ENCODE data around the gene JUNB.
A peak's percentile ranks its signal among the peaks of the same experiment; 100 is the strongest.

JUNB gene

GRCh38 chr19:12777217-12778016, 13.9 kb upstream of the JUNB start:
- DNase-seq, result peak; percentile 91
- Mint-ChIP-seq H3K9me3 (no peaks in the 10 kb centered on the region), H3K4me3 (peak overlapping the region; percentile 85), H3K27ac (no peak overlapping the region), H3K27me3 (ENCODE audit: low read depth, poor library complexity) (peaks cover 10% of the 10 kb centered on the region), H3K36me3 (ENCODE audit: low read depth) (no peaks in the 10 kb centered on the region), H3K4me1 (peaks cover 28% of the 10 kb centered on the region)
- TF ChIP-seq CTCF (IDR thresholded peaks at IDR 0.05), result peak; percentile 94

GRCh38 chr19:12778017-12778904, 13.0 kb upstream of the JUNB start:
- no peak for TF ChIP-seq CTCF (IDR thresholded peaks at IDR 0.05)
- peaks cover 6% of the 10 kb centered on the region for H3K27me3 Mint-ChIP-seq (ENCODE audit: low read depth, poor library complexity)
- H3K4me1 Mint-ChIP-seq, result peaks cover 29% of the 10 kb centered on the region
- peak; percentile 54 for DNase-seq
- no peak overlapping the region for H3K27ac Mint-ChIP-seq
- H3K9me3 Mint-ChIP-seq, result no peaks in the 10 kb centered on the region
- peak overlapping the region; percentile 85 for H3K4me3 Mint-ChIP-seq
- H3K36me3 Mint-ChIP-seq (ENCODE audit: low read depth), result no peaks in the 10 kb centered on the region

- DNase-seq, result no peak
- Mint-ChIP-seq H3K27me3 (ENCODE audit: low read depth, poor library complexity) (peaks cover 4% of the 10 kb centered on the region), H3K36me3 (ENCODE audit: low read depth) (no peaks in the 10 kb centered on the region), H3K4me1 (peaks cover 33% of the 10 kb centered on the region), H3K9me3 (no peaks in the 10 kb centered on the region), H3K27ac (no peak overlapping the region), H3K4me3 (peak overlapping the region; percentile 85)
- no peak for TF ChIP-seq CTCF (IDR thresholded peaks at IDR 0.05)
Observed at GRCh38 chr19:12778905-12779161, 12.5 kb upstream of the JUNB start.

- no peaks in the 10 kb centered on the region for H3K36me3 Mint-ChIP-seq (ENCODE audit: low read depth)
- H3K4me3 Mint-ChIP-seq, result peak overlapping the region; percentile 65
- H3K27me3 Mint-ChIP-seq (ENCODE audit: low read depth, poor library complexity), result peaks cover 4% of the 10 kb centered on the region
- no peak for TF ChIP-seq CTCF (IDR thresholded peaks at IDR 0.05)
- H3K27ac Mint-ChIP-seq, result peak overlapping the region; percentile 53
- H3K4me1 Mint-ChIP-seq, result peaks cover 33% of the 10 kb centered on the region
- H3K9me3 Mint-ChIP-seq, result no peaks in the 10 kb centered on the region
- DNase-seq, result no peak
Observed at GRCh38 chr19:12779162-12779993, 11.9 kb upstream of the JUNB start.

GRCh38 chr19:12782174-12782423, 9.2 kb upstream of the JUNB start:
- no peaks in the 10 kb centered on the region for H3K9me3 Mint-ChIP-seq
- no peaks in the 10 kb centered on the region for H3K36me3 Mint-ChIP-seq (ENCODE audit: low read depth)
- H3K4me3 Mint-ChIP-seq, result peak overlapping the region; percentile 83
- peak overlapping the region; percentile 97 for H3K27ac Mint-ChIP-seq
- no peaks in the 10 kb centered on the region for H3K27me3 Mint-ChIP-seq (ENCODE audit: low read depth, poor library complexity)
- H3K4me1 Mint-ChIP-seq, result peaks cover 30% of the 10 kb centered on the region
- no peak for TF ChIP-seq CTCF (IDR thresholded peaks at IDR 0.05)
- DNase-seq, result no peak
